Measurements from ENCODE around the gene CAPN7. TPM values are rescaled to one million over a fixed set of nuclear protein-coding genes. Genes with fewer than 3 reads are reported as not detected.

Gene CAPN7
- total RNA-seq, 1 donor from 2014 or later = 48.1 TPM

DNA sequence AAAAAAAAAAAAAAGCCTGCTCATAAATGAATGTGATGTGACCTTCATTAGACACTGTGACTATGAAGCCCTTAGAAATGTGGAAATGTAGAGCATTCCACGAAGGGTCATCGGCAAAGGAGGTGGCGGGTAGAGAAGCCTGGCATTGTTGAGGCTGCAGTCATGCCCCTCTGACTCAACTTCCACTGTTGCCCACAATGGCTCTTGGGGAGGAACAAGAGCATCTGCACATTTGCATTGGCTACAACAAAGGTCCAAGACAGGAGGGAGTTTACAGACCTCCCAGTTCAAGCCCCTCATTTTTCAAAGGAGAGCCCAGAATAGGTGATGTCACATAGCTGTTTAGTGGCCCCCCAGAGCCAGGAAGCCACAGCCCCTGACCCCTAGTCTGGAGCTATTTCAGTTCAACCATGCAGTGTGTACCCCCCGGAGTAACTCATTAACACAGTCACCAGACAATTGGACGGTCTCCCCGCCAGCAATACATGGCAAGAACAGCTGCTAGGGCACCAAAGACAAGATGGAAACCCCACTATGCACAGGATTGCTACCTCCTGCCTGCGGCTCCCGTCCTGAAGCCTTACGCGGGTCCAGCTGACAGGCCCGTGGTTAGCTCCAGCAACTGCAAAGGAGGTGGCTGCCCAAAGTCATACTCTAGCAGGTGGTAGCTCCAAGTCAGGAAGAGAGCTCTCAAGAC lies 70.1 kb downstream of the CAPN7 start:
- DNase-seq (ENCODE audit: low spot score) = no peak

- no peak for DNase-seq (ENCODE audit: low spot score)
Measured at GRCh38 chr3:15277861-15278500, 71.9 kb downstream of the CAPN7 start.

DNA sequence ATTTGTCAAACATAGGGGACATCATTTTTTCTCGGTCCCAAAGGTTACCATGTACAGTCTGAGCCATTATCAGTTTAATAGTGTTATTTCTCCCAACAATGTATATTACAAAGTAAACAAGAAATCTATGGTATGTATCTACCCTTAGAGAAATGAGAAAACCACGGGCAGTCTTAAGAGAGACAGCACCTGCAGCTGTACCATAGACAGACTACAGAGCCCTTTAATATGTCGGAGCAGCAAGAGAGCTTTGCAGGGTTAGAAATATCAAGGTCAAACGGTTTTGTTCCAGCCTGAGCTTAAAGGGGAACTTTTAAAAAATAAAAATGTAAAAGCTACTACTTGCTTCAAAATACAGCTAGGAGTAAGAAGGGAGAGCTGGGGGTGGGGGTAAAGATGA lies 73.2 kb downstream of the CAPN7 start:
- no peak for DNase-seq (ENCODE audit: low spot score)

DNA sequence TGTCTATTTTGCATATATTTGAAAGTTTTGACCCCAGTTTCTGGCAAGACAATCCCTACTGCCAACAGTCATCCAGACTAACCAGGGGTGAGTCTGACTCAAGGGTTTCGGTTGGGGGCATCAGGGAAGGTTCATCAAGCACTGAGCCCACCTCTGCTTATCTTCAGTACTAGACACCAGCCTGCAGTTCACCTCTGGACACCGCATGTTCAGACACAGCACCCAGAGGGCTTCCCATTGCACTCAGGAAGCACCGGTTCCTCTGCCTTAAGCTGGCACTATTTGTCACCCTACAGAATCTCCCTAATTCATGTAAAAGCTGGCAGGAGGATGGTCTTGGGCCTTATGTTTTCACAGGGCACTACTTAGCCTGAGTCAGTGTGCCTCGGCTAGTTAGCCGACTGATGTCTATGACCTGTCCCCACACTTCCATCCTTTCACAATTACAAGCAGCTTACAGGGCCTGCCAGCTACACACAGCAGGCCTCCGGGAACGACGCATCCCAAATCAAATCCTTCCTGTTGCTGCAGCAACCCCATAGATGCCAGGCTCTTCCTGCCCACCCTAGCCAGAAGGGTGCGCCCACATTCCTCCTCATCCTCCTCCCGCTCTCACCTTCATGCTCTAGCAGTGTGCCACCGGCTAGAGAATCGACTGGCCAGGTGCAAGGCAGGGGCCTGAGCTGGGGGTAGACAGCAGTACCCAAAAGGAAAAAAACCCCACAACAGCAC lies 73.8 kb downstream of the CAPN7 start:
- DNase-seq (ENCODE audit: low spot score) = no peak

DNA sequence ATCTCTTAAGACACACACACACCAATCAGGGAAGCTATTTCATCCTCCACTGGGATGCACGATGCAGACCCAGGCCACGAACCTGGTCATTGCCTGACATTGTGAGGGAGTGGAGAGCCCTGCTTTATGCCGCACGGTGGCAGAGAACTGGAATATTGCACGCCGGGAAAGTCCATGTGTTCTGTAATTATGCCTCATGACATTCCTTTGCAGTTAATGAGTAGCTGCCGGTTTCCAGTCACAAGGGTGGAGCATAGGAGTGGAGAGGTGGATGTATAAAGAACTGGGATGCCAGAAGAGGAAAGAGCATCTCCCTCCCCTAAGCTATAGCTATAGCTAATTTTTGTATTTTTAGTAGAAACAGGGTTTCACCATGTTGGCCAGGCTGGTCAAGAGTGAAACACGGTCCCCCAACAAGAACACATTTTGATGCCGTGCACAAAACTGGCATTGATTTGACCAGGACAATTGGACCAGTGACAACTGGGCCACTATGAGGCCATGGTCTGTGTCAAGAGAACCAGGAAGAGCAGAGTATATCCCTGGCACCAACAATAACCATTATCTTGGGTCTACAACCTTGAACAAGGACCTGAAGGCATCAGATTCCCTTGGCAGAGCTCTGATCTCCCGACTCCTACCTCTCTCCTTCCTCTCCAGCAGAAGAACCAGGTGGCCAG lies 74.9 kb downstream of the CAPN7 start:
- no peak for DNase-seq (ENCODE audit: low spot score)

DNA sequence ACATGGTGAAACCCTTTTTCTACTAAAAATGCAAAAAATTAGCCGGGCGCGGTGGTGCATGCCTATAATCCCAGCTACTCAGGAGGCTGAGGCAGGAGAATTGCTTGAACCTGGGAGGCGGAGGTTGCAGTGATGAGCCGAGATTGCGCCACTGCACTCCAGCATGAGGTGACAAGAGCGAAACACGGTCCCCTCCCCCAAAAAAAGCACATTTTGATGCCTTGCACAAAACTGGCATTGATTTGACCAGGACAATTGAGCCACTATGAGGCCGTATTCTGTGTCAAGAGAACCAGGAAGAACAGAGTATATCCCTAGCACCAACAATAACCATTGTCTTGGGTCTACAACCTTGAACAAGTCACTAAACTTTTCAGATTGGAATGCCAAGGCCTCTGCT lies 75.8 kb downstream of the CAPN7 start:
- DNase-seq (ENCODE audit: low spot score) = no peak

- no peak for DNase-seq (ENCODE audit: low spot score)
Measured at GRCh38 chr3:15283702-15284101, 77.7 kb downstream of the CAPN7 start.

DNA sequence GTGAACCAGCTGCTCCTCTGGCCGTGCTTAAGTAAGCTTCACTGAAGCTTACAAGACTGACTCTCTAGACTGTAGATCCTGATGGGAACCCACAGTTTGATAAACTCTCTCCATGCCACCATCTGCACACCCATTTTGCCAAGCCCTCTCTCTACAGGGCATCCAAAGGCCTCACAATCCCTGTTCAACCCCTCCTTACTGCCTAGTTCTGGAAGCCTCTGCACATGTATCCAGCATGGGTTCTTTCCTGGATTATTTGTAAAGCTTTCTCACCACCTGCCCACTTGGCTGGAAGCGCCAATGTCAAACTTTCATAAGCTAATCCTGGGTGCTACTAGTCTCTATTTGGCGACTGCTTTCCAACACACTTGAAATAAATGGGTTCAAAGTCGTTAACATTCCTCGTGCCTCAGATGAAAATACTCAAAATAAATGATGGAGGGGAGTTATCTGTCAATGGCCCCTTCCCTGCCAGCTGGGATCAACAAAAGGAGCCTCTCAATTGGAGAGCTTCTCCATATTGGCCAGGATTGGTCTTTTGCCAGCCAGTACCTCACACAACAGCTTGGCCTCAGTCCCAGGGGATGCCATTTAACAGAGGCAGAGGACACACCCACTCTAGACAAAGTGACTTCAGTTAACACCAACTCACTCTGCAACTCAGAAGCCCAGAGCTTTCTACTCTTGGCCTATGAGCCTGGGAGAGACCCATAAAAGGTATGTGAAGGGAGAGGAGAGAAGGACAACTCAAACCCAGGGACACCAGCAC lies 78.3 kb downstream of the CAPN7 start:
- no peak for DNase-seq (ENCODE audit: low spot score)

- DNase-seq (ENCODE audit: low spot score) = no peak
Measured at GRCh38 chr3:15286022-15286421, 80.0 kb downstream of the CAPN7 start.

- DNase-seq (ENCODE audit: low spot score) = peak; percentile 64
Measured at GRCh38 chr3:15287565-15288330, 81.7 kb downstream of the CAPN7 start.

- no peak for DNase-seq (ENCODE audit: low spot score)
Measured at GRCh38 chr3:15288331-15289035, 82.4 kb downstream of the CAPN7 start.

GRCh38 chr3:15289661-15290060 lies 83.6 kb downstream of the CAPN7 start:
- no peak for DNase-seq (ENCODE audit: low spot score)

- no peak for DNase-seq (ENCODE audit: low spot score)
Measured at GRCh38 chr3:15290736-15291135, 84.7 kb downstream of the CAPN7 start.

DNA sequence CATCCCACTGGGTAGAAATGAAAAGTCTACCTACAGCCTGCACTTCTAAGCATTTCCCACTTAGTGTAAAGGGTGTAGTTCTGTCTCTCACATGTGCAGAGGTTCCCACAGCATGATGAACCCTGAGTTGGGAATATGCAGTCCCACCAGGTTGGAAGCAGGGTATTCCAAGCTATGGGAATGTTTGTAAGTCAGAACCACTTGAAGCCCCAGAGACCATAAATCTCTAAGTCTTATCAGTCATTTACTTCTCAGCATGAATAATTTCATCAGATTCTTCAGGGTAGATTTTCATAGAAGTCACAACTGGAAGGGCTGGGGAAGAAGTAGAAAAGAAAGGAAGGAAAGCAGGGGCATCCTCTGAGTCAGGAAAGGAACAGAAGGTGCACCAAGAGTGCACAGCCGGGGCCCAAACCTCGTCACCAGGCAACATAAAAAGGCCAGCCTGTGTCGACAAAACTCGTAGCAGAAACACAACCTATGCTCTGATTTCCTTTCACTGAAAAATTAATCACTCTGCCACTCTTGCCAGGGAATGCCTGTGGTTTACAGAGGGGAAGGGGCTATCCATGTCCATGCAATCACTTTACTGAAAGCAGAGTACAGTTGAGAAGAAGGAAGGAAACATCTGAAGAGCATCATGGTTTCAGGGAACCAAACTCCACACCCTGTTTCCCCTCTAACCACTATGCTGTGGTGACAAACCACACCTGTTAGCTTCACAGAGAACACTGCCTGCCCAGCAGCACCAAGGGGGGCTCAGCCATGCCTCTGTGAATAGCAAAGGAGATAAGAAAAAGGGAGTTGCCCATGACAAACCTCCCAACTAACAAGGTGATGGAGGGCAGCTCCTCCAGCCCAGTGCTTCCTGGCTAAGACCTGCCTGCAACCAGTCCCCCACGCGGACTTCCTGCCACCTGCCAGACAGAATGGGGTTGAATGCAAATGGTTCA lies 85.8 kb downstream of the CAPN7 start:
- no peak for DNase-seq (ENCODE audit: low spot score)

GRCh38 chr3:15292765-15293522 lies 86.9 kb downstream of the CAPN7 start:
- DNase-seq (ENCODE audit: low spot score) = no peak

DNA sequence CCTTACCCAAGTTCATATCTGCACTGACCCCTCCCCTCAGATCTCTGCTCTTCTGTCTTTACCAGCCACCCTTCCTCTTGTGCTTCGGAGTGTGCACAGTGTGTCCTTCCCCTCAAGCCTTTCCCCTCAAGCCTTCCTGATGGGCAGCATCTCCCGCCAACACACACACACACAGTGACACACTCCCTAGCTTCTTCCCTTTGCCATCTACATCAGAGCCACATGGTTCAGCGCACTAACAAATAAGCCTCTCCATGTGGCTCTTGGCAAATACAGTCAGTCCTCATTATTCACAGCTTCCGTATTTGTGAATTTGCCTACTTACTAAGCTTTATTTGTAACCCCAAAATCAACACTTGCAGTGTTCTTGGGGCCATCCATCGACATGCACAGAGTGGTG lies 88.9 kb downstream of the CAPN7 start:
- no peak for DNase-seq (ENCODE audit: low spot score)

GRCh38 chr3:15295506-15295905 lies 89.5 kb downstream of the CAPN7 start:
- DNase-seq (ENCODE audit: low spot score) = no peak

DNA sequence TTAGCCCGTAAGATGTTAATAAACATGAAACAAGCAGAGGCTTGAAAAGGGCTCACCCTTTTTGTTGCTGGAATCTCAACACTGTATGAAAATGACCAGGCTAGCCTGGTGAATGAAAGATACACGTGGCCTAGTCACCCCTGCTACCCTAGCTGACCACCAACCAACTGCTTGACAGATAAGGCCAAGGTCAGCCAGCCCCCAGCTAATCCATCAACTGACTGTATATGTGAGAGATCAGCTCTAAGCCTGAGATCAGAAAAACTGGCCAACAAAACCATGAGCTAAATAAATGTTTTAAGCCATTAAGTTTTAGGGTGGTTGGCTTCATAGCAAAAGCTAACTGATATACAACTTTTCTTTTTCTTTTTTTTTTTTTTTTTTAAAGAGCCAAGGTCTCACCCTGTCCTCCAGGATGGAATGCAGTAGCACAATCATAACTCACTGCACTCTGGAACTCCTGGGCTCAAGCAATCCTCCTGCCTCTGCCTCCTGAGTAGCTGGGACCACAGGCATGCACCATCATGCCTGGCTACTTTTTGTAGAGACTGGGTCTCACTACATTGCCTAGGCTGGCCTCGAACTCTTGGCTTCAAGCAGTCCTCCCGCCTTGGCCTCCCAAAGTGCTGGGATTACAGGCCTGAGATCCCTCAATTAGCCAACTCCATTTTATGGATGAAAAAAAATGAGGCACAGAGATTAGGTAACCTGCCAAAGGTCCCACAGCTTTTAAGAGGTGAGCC lies 91.7 kb downstream of the CAPN7 start:
- no peak for DNase-seq (ENCODE audit: low spot score)

Data from ureter (tissue), 1 donor.